IMR-90 (cell line): ENCODE measurements around the gene FSD1. TPM values are rescaled to one million over a fixed set of nuclear protein-coding genes. Genes with fewer than 3 reads are reported as not detected.

ENCODE experiments used
- ATAC-seq: fragments of 200-7000 bp; cut with Tn5 transposase; 2 replicates; pipeline ENCODE4 v1.9.1; 2020; ENCODE audit warnings: low read depth, mild to moderate bottlenecking, moderate library complexity
- BruUV-seq: library from RNA; stranded (reverse); fragments of 400-500 nt; replicated peaks from 2 replicates; lab custom pipeline; 2021; lab: Mats Ljungman, UMichigan
- CTCF ChIA-PET: fragments of 300-600 bp; formaldehyde crosslinking; extraction: SDS; loops from one replicate; lab custom pipeline; 2021; ENCODE audit warnings: antibody characterized with exemption; lab: Yijun Ruan, JAX
- POLR2A ChIA-PET: fragments of 300-600 bp; sonication (Branson Sonifier 250); formaldehyde crosslinking; loops from one replicate; lab custom pipeline; 2022; ENCODE audit warnings: antibody characterized with exemption; ENCODE audit not compliant: unreplicated experiment; lab: Charles Lee
- DNase-seq: peaks from one replicate; pipeline ENCODE4 v3.0.0; 2013
- H2AFZ ChIP-seq: replicated peaks from 2 replicates; pipeline ENCODE3; 2013; ENCODE audit warnings: low read length, mild to moderate bottlenecking; ENCODE audit not compliant: poor library complexity
- H2AK5ac ChIP-seq: 2 replicates; pipeline ENCODE4 v1.6.1; 2013; ENCODE audit warnings: low read depth, low read length, inconsistent platforms
- H2AK9ac ChIP-seq: replicated peaks from 2 replicates; pipeline ENCODE3; 2013; ENCODE audit warnings: mild to moderate bottlenecking, low read depth, low read length, moderate library complexity; ENCODE audit not compliant: poor library complexity
- H2BK120ac ChIP-seq: 2 replicates; pipeline ENCODE4 v1.6.1; 2013; ENCODE audit warnings: low read depth, low read length, inconsistent platforms
- H2BK15ac ChIP-seq: 3 replicates; pipeline ENCODE4 v1.6.1; 2013; ENCODE audit warnings: low read depth, low read length, inconsistent platforms
- H2BK20ac ChIP-seq: 2 replicates; pipeline ENCODE4 v1.6.1; 2013; ENCODE audit warnings: low read depth, mild to moderate bottlenecking, inconsistent platforms, low read length, moderate library complexity
- H2BK5ac ChIP-seq: 2 replicates; pipeline ENCODE4 v1.6.1; 2013; ENCODE audit warnings: mild to moderate bottlenecking, low read depth, low read length, inconsistent platforms; ENCODE audit not compliant: poor library complexity, severe bottlenecking
- H3K14ac ChIP-seq: replicated peaks from 2 replicates; pipeline ENCODE4 v1.6.1; 2013; ENCODE audit warnings: low read depth, low read length, inconsistent platforms
- H3K18ac ChIP-seq: 2 replicates; pipeline ENCODE4 v1.6.1; 2013; ENCODE audit warnings: low read depth, low read length, control low read depth
- H3K23ac ChIP-seq: 2 replicates; pipeline ENCODE4 v1.6.1; 2013; ENCODE audit warnings: low read depth, low read length, inconsistent platforms
- H3K27ac ChIP-seq: 2 replicates; pipeline ENCODE4 v1.5.1; 2013; ENCODE audit warnings: mild to moderate bottlenecking, control low read depth, low read length; ENCODE audit not compliant: insufficient read depth
- H3K27me3 ChIP-seq: 2 replicates; pipeline ENCODE4 v1.6.1; 2013; ENCODE audit warnings: low read length; ENCODE audit not compliant: control insufficient read depth, insufficient read depth
- H3K36me3 ChIP-seq: 2 replicates; pipeline ENCODE4 v1.6.1; 2013; ENCODE audit warnings: low read length, mixed read lengths; ENCODE audit not compliant: control insufficient read depth, insufficient read depth
- H3K4ac ChIP-seq: 2 replicates; pipeline ENCODE4 v1.6.1; 2013; ENCODE audit warnings: low read depth, low read length, inconsistent platforms
- H3K4me1 ChIP-seq: 2 replicates; pipeline ENCODE4 v1.6.1; 2013; ENCODE audit warnings: low read length, mixed read lengths; ENCODE audit not compliant: control insufficient read depth, insufficient read depth
- H3K4me2 ChIP-seq: 2 replicates; pipeline ENCODE4 v1.6.1; 2013; ENCODE audit warnings: low read depth, mild to moderate bottlenecking, control low read depth, low read length, moderate library complexity
- H3K4me3 ChIP-seq: 2 replicates; pipeline ENCODE4 v1.5.1; 2013; ENCODE audit warnings: low read depth, mild to moderate bottlenecking, control low read depth, low read length, moderate library complexity; ENCODE audit not compliant: insufficient read depth
- H3K56ac ChIP-seq: 2 replicates; pipeline ENCODE4 v1.6.1; 2013; ENCODE audit warnings: low read length, inconsistent platforms; ENCODE audit not compliant: insufficient read depth; ENCODE audit errors: extremely low read depth
- H3K79me1 ChIP-seq, 2 experiments: 2 replicates each; pipeline ENCODE4 v1.6.1; 2013; ENCODE audit warnings: low read length in 2 of 2, inconsistent platforms in 1 of 2, low read depth in 1 of 2
- H3K9ac ChIP-seq: 2 replicates; pipeline ENCODE4 v1.6.1; 2013; ENCODE audit warnings: low read depth, low read length, control low read depth
- H3K9me1 ChIP-seq: 2 replicates; pipeline ENCODE4 v1.6.1; 2013; ENCODE audit warnings: low read length, inconsistent platforms; ENCODE audit not compliant: insufficient read depth
- H3K9me3 ChIP-seq: 2 replicates; pipeline ENCODE4 v1.6.1; 2013; ENCODE audit warnings: low read length; ENCODE audit not compliant: control insufficient read depth, insufficient read depth
- H4K20me1 ChIP-seq: 2 replicates; pipeline ENCODE4 v1.6.1; 2013; ENCODE audit warnings: low read length, inconsistent platforms; ENCODE audit not compliant: insufficient read depth
- H4K5ac ChIP-seq: 2 replicates; pipeline ENCODE4 v1.6.1; 2013; ENCODE audit warnings: mild to moderate bottlenecking, low read depth, low read length, control low read depth
- H4K8ac ChIP-seq, 2 experiments: 2 replicates each; pipeline ENCODE4 v1.6.1; 2013; ENCODE audit warnings: low read depth in 2 of 2, low read length in 2 of 2, control low read depth in 1 of 2, inconsistent platforms in 1 of 2
- H4K91ac ChIP-seq: 2 replicates; pipeline ENCODE4 v1.6.1; 2013; ENCODE audit warnings: low read depth, low read length, inconsistent platforms; ENCODE audit not compliant: insufficient read depth
- CHD1 ChIP-seq: IDR thresholded peaks from 2 replicates; pipeline ENCODE4 v1.6.1; 2012; ENCODE audit warnings: low read depth, low read length, improper control_type of control experiment
- CTCF ChIP-seq: conservative IDR thresholded peaks from 2 replicates; pipeline ENCODE4 v1.5.1; 2012; ENCODE audit warnings: mild to moderate bottlenecking, low read depth, low read length, improper control_type of control experiment
- ELK1 ChIP-seq: fragments of 150-350 bp; IDR thresholded peaks from 2 replicates; pipeline ENCODE4 v1.6.1; 2016; ENCODE audit warnings: low read depth, mild to moderate bottlenecking, low read length, moderate library complexity, borderline replicate concordance
- FOS ChIP-seq: fragments of 150-350 bp; IDR thresholded peaks from 2 replicates; pipeline ENCODE4 v1.6.1; 2016; ENCODE audit warnings: low read depth, low read length
- MAFK ChIP-seq: IDR thresholded peaks from 2 replicates; pipeline ENCODE4 v1.6.1; 2012; ENCODE audit warnings: low read depth, low read length, improper control_type of control experiment
- MAZ ChIP-seq: IDR thresholded peaks from 2 replicates; pipeline ENCODE4 v1.6.1; 2012; ENCODE audit warnings: low read depth, mild to moderate bottlenecking, low read length, improper control_type of control experiment, moderate library complexity, borderline replicate concordance
- MXI1 ChIP-seq: IDR thresholded peaks from 2 replicates; pipeline ENCODE4 v1.6.1; 2012; ENCODE audit warnings: low read depth, mild to moderate bottlenecking, low read length, moderate library complexity, borderline replicate concordance
- NFE2L2 ChIP-seq: fragments of 150-350 bp; IDR thresholded peaks from 2 replicates; pipeline ENCODE4 v1.6.1; 2016; ENCODE audit warnings: low read depth, mild to moderate bottlenecking, low read length
- RCOR1 ChIP-seq: IDR thresholded peaks from 2 replicates; pipeline ENCODE4 v1.6.1; 2012; ENCODE audit warnings: mild to moderate bottlenecking, low read length, improper control_type of control experiment; ENCODE audit not compliant: insufficient replicate concordance
- RFX5 ChIP-seq: IDR thresholded peaks from 2 replicates; pipeline ENCODE4 v1.8.0; 2012; ENCODE audit warnings: low read depth, mild to moderate bottlenecking, low read length, moderate library complexity
- WGBS, 2 experiments: methylation state at CpG; one replicate each; pipeline versions ENCODE4 v1.1.5 to v1.1.7; 2013; ENCODE audit warnings: missing lambda C conversion rate in 2 of 2; ENCODE audit not compliant: insufficient read length in 1 of 2; ENCODE audit errors: extremely low coverage in 2 of 2; 5-methylcytosine and 5-hydroxymethylcytosine counted together
- dilution Hi-C: fragments of 300-500 bp; cut with HindIII; formaldehyde crosslinking; loops from one replicate; pipeline ENCODE4 v1.14.3; 2018; ENCODE audit warnings: low sequenced_read_pairs; ENCODE audit not compliant: unreplicated experiment
- in situ Hi-C: fragments of 300-500 bp; cut with MboI; formaldehyde crosslinking; loops from 3 replicates; pipeline ENCODE4 v1.14.3; 2019; ENCODE audit warnings: low sequenced_read_pairs, inconsistent platforms, mixed read lengths
- intact Hi-C: fragments of 100-400 bp; cut with micrococcal nuclease; formaldehyde crosslinking; loops from 2 replicates; pipeline ENCODE4 v1.10.0; 2022
- polyA plus RNA-seq, 3 experiments: library from polyadenylated mRNA; depleted of rRNA; stranded (reverse); fragments of >200 nt; gene quantifications; 2 replicates each; pipeline ENCODE4 v1.2.3, GENCODE V29; 2012; ENCODE audit warnings: low replicate concordance in 1 of 3
- total RNA-seq: library from RNA; depleted of rRNA; stranded (reverse); fragments of >200 nt; gene quantifications from 2 replicates; pipeline ENCODE4 v1.2.3, GENCODE V29; 2012

The FSD1 gene
- total and polyA plus RNA-seq, 2 of the 4 experiments (the other 2 are of a cell fraction), result 17.4 to 24.4 TPM

DNA sequence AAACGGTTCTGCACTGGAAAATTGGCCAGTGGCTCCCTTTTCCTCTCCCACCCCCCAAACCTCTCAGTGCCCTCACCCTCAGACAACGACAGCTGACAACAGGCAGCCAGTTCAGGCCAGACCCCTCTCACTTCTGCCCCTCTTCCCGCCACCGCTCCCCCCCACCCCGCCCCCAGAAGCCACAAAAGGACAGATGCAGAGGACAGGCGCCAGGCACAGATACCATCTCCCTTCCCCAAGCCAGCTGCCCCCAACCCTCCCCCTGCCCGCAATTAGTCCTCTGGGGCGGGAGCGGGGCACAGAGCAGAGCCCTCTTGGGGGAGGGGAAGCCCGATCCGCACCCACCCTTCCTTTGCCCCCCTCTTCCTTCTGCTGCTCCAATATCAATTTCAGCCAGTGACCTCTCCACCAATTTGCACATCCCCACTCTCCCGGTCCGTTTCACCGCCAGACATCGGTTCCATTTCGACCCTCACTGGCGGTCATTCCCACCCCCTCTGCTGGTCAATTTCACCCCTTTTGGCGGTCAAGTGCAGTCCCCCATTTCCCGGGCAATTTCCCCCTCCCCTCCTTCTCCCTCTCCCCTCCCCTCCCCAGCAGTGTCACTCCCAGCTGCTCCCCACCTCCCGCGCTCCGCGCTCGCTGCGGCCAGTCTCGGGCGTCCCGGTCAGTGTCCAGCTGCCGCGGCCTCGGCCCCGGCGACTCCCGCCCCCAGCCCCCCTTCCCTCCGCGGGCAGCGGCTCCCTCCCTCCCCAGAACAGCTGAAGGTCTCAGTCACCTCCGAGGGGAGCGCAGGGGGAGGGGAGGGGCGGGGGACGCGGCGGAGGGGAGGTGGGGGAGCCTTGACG lies 25.8 kb upstream of the FSD1 start, which contains the start of gene SHD:
Gene SHD, plus strand, starts transcription at position 848 of the 848 bp plus-strand sequence. CDS start 798 bp downstream, outside the sequence.
- CTCF ChIA-PET, result no interaction called here
- H3K27ac ChIP-seq, result no peak within 1 kb of the TSS

More for the DNA sequence above, 25.8 kb upstream of the FSD1 start, which contains the start of gene SHD:
- Histone ChIP-seq H2BK5ac (no peak within 1 kb of the TSS), H3K9ac (no peak within 1 kb of the TSS), H3K9me3 (peaks cover 2% of the 10 kb centered on the region; the same call in 1 of the 2 replicates), H2AK9ac (no peak within 1 kb of the TSS), H3K14ac (no peak within 1 kb of the TSS), H4K8ac (no peak within 1 kb of the TSS), H3K4me2 (peak within 1 kb of the TSS; percentile 19; the same call in 1 of the 2 replicates), H3K27me3 (peaks cover 47% of the 10 kb centered on the region), H3K18ac (no peak within 1 kb of the TSS), H3K4ac (no peak within 1 kb of the TSS), H2BK120ac (no peak within 1 kb of the TSS), H3K9me1 (no peaks in the 10 kb centered on the region), H3K23ac (no peak within 1 kb of the TSS), H3K4me1 (no peaks in the 10 kb centered on the region), H2BK15ac (no peak within 1 kb of the TSS), H4K91ac (no peak within 1 kb of the TSS), H3K36me3 (no peaks in the 10 kb centered on the region), H4K20me1 (no peaks in the 10 kb centered on the region), H3K56ac (no peak within 1 kb of the TSS), H2AFZ (peak within 1 kb of the TSS; percentile 11), H4K5ac (no peak within 1 kb of the TSS), H3K4me3 (no peak within 1 kb of the TSS), H2AK5ac (no peak within 1 kb of the TSS), H3K79me1 (no peaks in the 10 kb centered on the region), H2BK20ac (no peak within 1 kb of the TSS)
- dilution Hi-C loops (no loop called here), intact Hi-C loops (no loop called here), in situ Hi-C loops (no loop called here)
- no TSS peak for BruUV-seq
- no peak for TF ChIP-seq CTCF
- TF ChIP-seq NFE2L2, result no peak
- no peak for TF ChIP-seq CHD1
- no peak for TF ChIP-seq ELK1
- TF ChIP-seq RFX5, result no peak
- TF ChIP-seq MXI1, result no peak
- no peak for TF ChIP-seq MAFK
- TF ChIP-seq MAZ, result no peak
- no peak for TF ChIP-seq RCOR1
- no peak for TF ChIP-seq FOS
- WGBS, 2 experiments, result 0% methylated on average over 5 of the region's 44 CpGs; no CpG with 5 or more reads in 1 of the 2 experiments
- ATAC-seq, result peak; percentile 59
- POLR2A ChIA-PET, result no interaction called here
- DNase-seq, result no peak
